ENCODE results near the gene FAAP100. TPM values are rescaled to one million over a fixed set of nuclear protein-coding genes. Genes with fewer than 3 reads are reported as not detected.

FAAP100 gene
- total RNA-seq, 1 donor: 13.5 TPM

GRCh38 chr17:81551458-81552243, 502 bp downstream of the FAAP100 start:
- Histone ChIP-seq H3K9me3 (ENCODE audit: low read depth, low read length) (no peaks in the 10 kb centered on the region), H3K4me1 (ENCODE audit: insufficient read depth, low read length) (peaks cover 29% of the 10 kb centered on the region), H3K4me3 (ENCODE audit: low read length) (peak overlapping the region; percentile 83), H3K27me3 (ENCODE audit: insufficient read depth, low read length) (no peaks in the 10 kb centered on the region)

GRCh38 chr17:81550830-81551457, 1.2 kb downstream of the FAAP100 start:
- Histone ChIP-seq H3K4me3 (ENCODE audit: low read length) (peak overlapping the region; percentile 83), H3K27me3 (ENCODE audit: insufficient read depth, low read length) (no peaks in the 10 kb centered on the region), H3K4me1 (ENCODE audit: insufficient read depth, low read length) (peaks cover 29% of the 10 kb centered on the region), H3K9me3 (ENCODE audit: low read depth, low read length) (no peaks in the 10 kb centered on the region)

DNA sequence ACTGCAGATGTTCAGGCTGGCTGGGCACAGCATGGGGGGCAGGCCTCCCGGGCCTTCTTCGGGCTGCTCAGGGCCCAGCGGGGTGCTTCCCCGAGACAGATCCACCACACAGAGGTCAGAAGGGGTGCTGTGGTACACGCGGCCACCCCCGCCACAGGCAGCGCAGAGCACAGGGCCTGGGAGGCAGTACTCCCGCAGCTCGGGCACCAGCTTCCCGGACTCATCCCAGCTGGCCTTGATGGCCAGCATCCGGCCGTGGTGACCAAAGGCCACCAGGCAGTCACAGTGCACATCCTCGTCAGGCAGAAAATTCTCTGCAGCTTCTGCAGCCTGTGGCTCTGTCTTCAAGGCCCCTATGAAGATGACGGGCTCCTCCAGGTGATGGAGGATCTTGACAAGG, 1.9 kb downstream of the FAAP100 start:
- no peaks in the 10 kb centered on the region for H3K27me3 ChIP-seq (ENCODE audit: insufficient read depth, low read length)

GRCh38 chr17:81549826-81550225, 2.3 kb downstream of the FAAP100 start:
- H3K4me3 ChIP-seq (ENCODE audit: low read length): no peak overlapping the region
- H3K9me3 ChIP-seq (ENCODE audit: low read depth, low read length): no peaks in the 10 kb centered on the region
- no peaks in the 10 kb centered on the region for H3K27me3 ChIP-seq (ENCODE audit: insufficient read depth, low read length)
- peaks cover 29% of the 10 kb centered on the region for H3K4me1 ChIP-seq (ENCODE audit: insufficient read depth, low read length)

More for the DNA sequence above, 1.9 kb downstream of the FAAP100 start:
- Histone ChIP-seq H3K4me1 (ENCODE audit: insufficient read depth, low read length) (peaks cover 29% of the 10 kb centered on the region), H3K9me3 (ENCODE audit: low read depth, low read length) (no peaks in the 10 kb centered on the region), H3K4me3 (ENCODE audit: low read length) (no peak overlapping the region)

- Histone ChIP-seq H3K4me1 (ENCODE audit: insufficient read depth, low read length) (peaks cover 25% of the 10 kb centered on the region), H3K9me3 (ENCODE audit: low read depth, low read length) (no peaks in the 10 kb centered on the region), H3K27me3 (ENCODE audit: insufficient read depth, low read length) (no peaks in the 10 kb centered on the region), H3K4me3 (ENCODE audit: low read length) (no peak overlapping the region)
These were observed 3.1 kb downstream of the FAAP100 start for GRCh38 chr17:81549031-81549557.

DNA sequence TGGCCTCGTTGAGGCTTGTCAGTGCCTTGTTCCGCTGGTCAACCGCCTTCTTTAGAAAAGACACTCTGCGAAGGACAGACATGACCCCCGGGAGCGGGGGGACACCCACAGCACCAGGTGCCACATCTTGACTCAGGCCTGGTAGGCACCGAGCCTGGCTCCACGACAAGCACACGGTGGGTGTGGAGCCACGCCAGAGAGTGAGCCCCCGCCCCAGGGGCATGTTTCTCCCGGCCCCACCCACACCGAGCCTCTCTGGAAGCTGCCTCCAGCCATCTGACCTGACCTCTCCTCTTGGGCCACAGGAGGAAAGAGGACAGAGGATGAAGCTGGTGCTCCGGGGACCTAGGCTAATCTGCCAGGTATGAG, 4.6 kb downstream of the FAAP100 start:
- no peaks in the 10 kb centered on the region for H3K27me3 ChIP-seq (ENCODE audit: insufficient read depth, low read length)
- peaks cover 14% of the 10 kb centered on the region for H3K4me1 ChIP-seq (ENCODE audit: insufficient read depth, low read length)
- no peak overlapping the region for H3K4me3 ChIP-seq (ENCODE audit: low read length)
- H3K9me3 ChIP-seq (ENCODE audit: low read depth, low read length): no peaks in the 10 kb centered on the region

GRCh38 chr17:81546906-81547613, 5.1 kb downstream of the FAAP100 start:
- Histone ChIP-seq H3K4me3 (ENCODE audit: low read length) (no peak overlapping the region), H3K9me3 (ENCODE audit: low read depth, low read length) (no peaks in the 10 kb centered on the region), H3K27me3 (ENCODE audit: insufficient read depth, low read length) (no peaks in the 10 kb centered on the region), H3K4me1 (ENCODE audit: insufficient read depth, low read length) (peaks cover 14% of the 10 kb centered on the region)

- Histone ChIP-seq H3K9me3 (ENCODE audit: low read depth, low read length) (no peaks in the 10 kb centered on the region), H3K4me1 (ENCODE audit: insufficient read depth, low read length) (no peaks in the 10 kb centered on the region), H3K27me3 (ENCODE audit: insufficient read depth, low read length) (no peaks in the 10 kb centered on the region)
These were observed 6.8 kb downstream of the FAAP100 start for GRCh38 chr17:81545160-81545949.

GRCh38 chr17:81544281-81544974, 7.7 kb downstream of the FAAP100 start:
- Histone ChIP-seq H3K9me3 (ENCODE audit: low read depth, low read length) (no peaks in the 10 kb centered on the region), H3K27me3 (ENCODE audit: insufficient read depth, low read length) (no peaks in the 10 kb centered on the region), H3K4me1 (ENCODE audit: insufficient read depth, low read length) (no peaks in the 10 kb centered on the region), H3K4me3 (ENCODE audit: low read length) (no peak overlapping the region)

More at GRCh38 chr17:81545160-81545949, 6.8 kb downstream of the FAAP100 start:
- no peak overlapping the region for H3K4me3 ChIP-seq (ENCODE audit: low read length)

GRCh38 chr17:81543756-81544155, 8.4 kb downstream of the FAAP100 start:
- no peaks in the 10 kb centered on the region for H3K27me3 ChIP-seq (ENCODE audit: insufficient read depth, low read length)
- H3K4me1 ChIP-seq (ENCODE audit: insufficient read depth, low read length): no peaks in the 10 kb centered on the region

DNA sequence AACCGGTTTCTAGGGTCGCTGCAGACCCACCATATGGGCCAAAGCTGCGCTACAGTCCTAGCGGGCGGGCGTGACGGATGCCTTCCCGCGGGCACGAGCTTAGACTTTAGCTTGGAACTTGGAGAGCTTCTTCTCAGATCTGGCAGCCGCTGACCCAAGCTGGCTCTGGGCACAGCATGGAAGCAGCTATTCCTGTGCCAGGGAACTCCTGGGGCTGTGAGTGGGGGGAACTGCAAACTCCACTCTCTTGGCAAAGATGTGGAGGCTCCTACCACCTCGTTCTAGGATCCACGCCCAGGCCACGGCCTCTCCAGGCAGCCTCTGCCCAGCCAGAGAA, 8.8 kb downstream of the FAAP100 start:
- H3K27me3 ChIP-seq (ENCODE audit: insufficient read depth, low read length): no peaks in the 10 kb centered on the region

More at GRCh38 chr17:81543756-81544155, 8.4 kb downstream of the FAAP100 start:
- Histone ChIP-seq H3K9me3 (ENCODE audit: low read depth, low read length) (no peaks in the 10 kb centered on the region), H3K4me3 (ENCODE audit: low read length) (no peak overlapping the region)

GRCh38 chr17:81542431-81543338, 9.5 kb downstream of the FAAP100 start:
- Histone ChIP-seq H3K4me3 (ENCODE audit: low read length) (no peak overlapping the region), H3K9me3 (ENCODE audit: low read depth, low read length) (no peaks in the 10 kb centered on the region), H3K27me3 (ENCODE audit: insufficient read depth, low read length) (peaks cover under 1% of the 10 kb centered on the region), H3K4me1 (ENCODE audit: insufficient read depth, low read length) (peaks cover under 1% of the 10 kb centered on the region)

More for the DNA sequence above, 8.8 kb downstream of the FAAP100 start:
- H3K9me3 ChIP-seq (ENCODE audit: low read depth, low read length): no peaks in the 10 kb centered on the region
- H3K4me3 ChIP-seq (ENCODE audit: low read length): no peak overlapping the region
- H3K4me1 ChIP-seq (ENCODE audit: insufficient read depth, low read length): no peaks in the 10 kb centered on the region

DNA sequence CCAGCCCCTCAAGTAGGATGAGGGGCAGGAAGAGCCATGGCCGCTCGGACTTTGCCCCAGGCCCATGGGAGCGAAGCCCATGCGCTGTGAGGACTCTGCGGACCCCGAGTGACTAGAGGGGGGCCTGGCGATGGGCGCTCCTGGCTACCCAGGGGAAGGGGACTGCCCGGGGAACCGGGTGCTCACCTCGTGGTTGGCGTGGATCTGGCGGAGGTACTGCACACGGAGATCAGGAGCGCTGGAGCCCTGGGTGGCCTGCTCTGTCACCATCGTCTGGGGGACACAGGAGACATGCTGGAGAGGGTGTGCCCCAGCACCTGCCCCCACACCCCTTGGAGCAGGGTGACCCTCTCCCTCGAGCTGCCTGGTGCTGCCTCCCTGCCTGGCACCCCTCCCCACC, 11.0 kb downstream of the FAAP100 start:
- Histone ChIP-seq H3K4me3 (ENCODE audit: low read length) (no peak overlapping the region), H3K4me1 (ENCODE audit: insufficient read depth, low read length) (peaks cover 6% of the 10 kb centered on the region), H3K9me3 (ENCODE audit: low read depth, low read length) (no peaks in the 10 kb centered on the region), H3K27me3 (ENCODE audit: insufficient read depth, low read length) (peaks cover 9% of the 10 kb centered on the region)
